Stimulated activated CD8-positive, alpha-beta memory T cell treated with anti-CD3 and anti-CD28 coated beads, Interleukin-2, amount 100 ng/mL, for 48 hours (primary cell): ENCODE measurements around the gene GRID1.

Experiments
- DNase-seq, 2 donors: peaks; one replicate each; pipeline ENCODE4 v3.0.0-alpha.2; 2020; ENCODE audit warnings: low read depth in 2 of 2

Gene GRID1

GRCh38 chr10:86293396-86293791 is 73.2 kb downstream of the GRID1 start:
- DNase-seq: no peak

- no peak for DNase-seq
Observed at GRCh38 chr10:86292462-86293395, 73.9 kb downstream of the GRID1 start.

GRCh38 chr10:86291616-86292340 is 74.8 kb downstream of the GRID1 start:
- no peak for DNase-seq

GRCh38 chr10:86290933-86291615 is 75.5 kb downstream of the GRID1 start:
- DNase-seq: no peak

GRCh38 chr10:86289577-86289868 is 77.1 kb downstream of the GRID1 start:
- DNase-seq: no peak

GRCh38 chr10:86288695-86289576 is 77.7 kb downstream of the GRID1 start:
- no peak for DNase-seq

- DNase-seq: no peak
Observed at GRCh38 chr10:86287966-86288579, 78.5 kb downstream of the GRID1 start.

GRCh38 chr10:86287110-86287793 is 79.3 kb downstream of the GRID1 start:
- no peak for DNase-seq

GRCh38 chr10:86286236-86287109 is 80.1 kb downstream of the GRID1 start:
- no peak for DNase-seq

GRCh38 chr10:86285136-86285790 is 81.3 kb downstream of the GRID1 start:
- no peak for DNase-seq

- DNase-seq: no peak
Observed at GRCh38 chr10:86284355-86285105, 82.1 kb downstream of the GRID1 start.

GRCh38 chr10:86283466-86284287 is 82.9 kb downstream of the GRID1 start:
- DNase-seq: no peak

- DNase-seq: no peak
Observed at GRCh38 chr10:86282664-86283465, 83.7 kb downstream of the GRID1 start.

GRCh38 chr10:86281396-86281795 is 85.2 kb downstream of the GRID1 start:
- DNase-seq: no peak

GRCh38 chr10:86269332-86269731 is 97.3 kb downstream of the GRID1 start:
- no peak for DNase-seq
